Measurements from ENCODE around the gene CHCHD3.
A peak's percentile ranks its signal among the peaks of the same experiment; 100 is the strongest.

Gene CHCHD3

GRCh38 chr7:132752431-132752830 lies 329.5 kb downstream of the CHCHD3 start:
- FAIRE-seq (no peak), DNase-seq (ENCODE audit: low spot score) (no peak)

GRCh38 chr7:132751244-132751647 lies 330.6 kb downstream of the CHCHD3 start:
- FAIRE-seq: no peak

GRCh38 chr7:132750530-132751217 lies 331.2 kb downstream of the CHCHD3 start:
- no peak for FAIRE-seq
- no peak for DNase-seq (ENCODE audit: low spot score)

More at GRCh38 chr7:132751244-132751647, 330.6 kb downstream of the CHCHD3 start:
- no peak for DNase-seq (ENCODE audit: low spot score)

- DNase-seq (ENCODE audit: low spot score): no peak
- FAIRE-seq: no peak
These were observed 331.8 kb downstream of the CHCHD3 start for GRCh38 chr7:132750096-132750495.

- no peak for FAIRE-seq
These were observed 336.4 kb downstream of the CHCHD3 start for GRCh38 chr7:132745510-132745909.

GRCh38 chr7:132743974-132744373 lies 337.9 kb downstream of the CHCHD3 start:
- DNase-seq (ENCODE audit: low spot score): no peak
- FAIRE-seq: no peak

More at GRCh38 chr7:132745510-132745909, 336.4 kb downstream of the CHCHD3 start:
- no peak for DNase-seq (ENCODE audit: low spot score)

GRCh38 chr7:132742189-132742612 lies 339.7 kb downstream of the CHCHD3 start:
- no peak for FAIRE-seq
- no peak for DNase-seq (ENCODE audit: low spot score)

- FAIRE-seq (no peak), DNase-seq (ENCODE audit: low spot score) (no peak)
These were observed 341.7 kb downstream of the CHCHD3 start for GRCh38 chr7:132740176-132740575.

- FAIRE-seq (no peak), DNase-seq (ENCODE audit: low spot score) (peak; percentile 42)
These were observed 342.5 kb downstream of the CHCHD3 start for GRCh38 chr7:132739271-132739955.

- FAIRE-seq (no peak), DNase-seq (ENCODE audit: low spot score) (peak; percentile 54)
These were observed 343.6 kb downstream of the CHCHD3 start for GRCh38 chr7:132738254-132738653.

- DNase-seq (ENCODE audit: low spot score): no peak
- FAIRE-seq: no peak
These were observed 346.4 kb downstream of the CHCHD3 start for GRCh38 chr7:132735476-132735875.
